Measurements from ENCODE around the gene ALDH3A1.

Gene ALDH3A1

GRCh38 chr17:19718613-19719354 is 29.3 kb downstream of the ALDH3A1 start:
- DNase-seq = no peak

GRCh38 chr17:19718041-19718612 is 30.0 kb downstream of the ALDH3A1 start:
- no peak for DNase-seq

- no peak for DNase-seq
Observed at GRCh38 chr17:19717411-19717908, 30.6 kb downstream of the ALDH3A1 start.

DNA sequence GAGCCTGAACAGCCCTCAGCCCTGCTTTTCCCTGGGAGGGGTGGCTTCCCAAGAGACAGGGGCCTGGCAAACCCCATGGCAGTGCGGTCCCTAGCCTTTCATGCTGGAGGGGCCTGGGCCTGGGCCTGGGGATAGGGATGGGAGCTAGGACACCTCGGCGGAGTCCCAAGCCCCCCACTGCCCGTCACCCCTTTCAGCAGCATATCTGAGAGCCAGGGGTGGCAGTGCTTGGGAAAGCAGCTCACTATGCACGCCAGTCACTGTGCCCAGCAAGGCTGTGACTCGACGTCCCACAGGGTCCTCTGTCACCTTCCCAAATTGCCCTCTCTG is 31.1 kb downstream of the ALDH3A1 start:
- DNase-seq = no peak

GRCh38 chr17:19716108-19717030 is 31.7 kb downstream of the ALDH3A1 start, which contains the start of gene SLC47A2:
SLC47A2 (minus strand) TSS chr17:19716584; CDS start chr17:19716555, 29 bp downstream.
- no peak for DNase-seq

GRCh38 chr17:19714542-19715411 is 33.3 kb downstream of the ALDH3A1 start:
- no peak for DNase-seq

GRCh38 chr17:19713901-19714361 is 34.2 kb downstream of the ALDH3A1 start:
- no peak for DNase-seq

GRCh38 chr17:19713462-19713861 is 34.6 kb downstream of the ALDH3A1 start:
- no peak for DNase-seq

DNA sequence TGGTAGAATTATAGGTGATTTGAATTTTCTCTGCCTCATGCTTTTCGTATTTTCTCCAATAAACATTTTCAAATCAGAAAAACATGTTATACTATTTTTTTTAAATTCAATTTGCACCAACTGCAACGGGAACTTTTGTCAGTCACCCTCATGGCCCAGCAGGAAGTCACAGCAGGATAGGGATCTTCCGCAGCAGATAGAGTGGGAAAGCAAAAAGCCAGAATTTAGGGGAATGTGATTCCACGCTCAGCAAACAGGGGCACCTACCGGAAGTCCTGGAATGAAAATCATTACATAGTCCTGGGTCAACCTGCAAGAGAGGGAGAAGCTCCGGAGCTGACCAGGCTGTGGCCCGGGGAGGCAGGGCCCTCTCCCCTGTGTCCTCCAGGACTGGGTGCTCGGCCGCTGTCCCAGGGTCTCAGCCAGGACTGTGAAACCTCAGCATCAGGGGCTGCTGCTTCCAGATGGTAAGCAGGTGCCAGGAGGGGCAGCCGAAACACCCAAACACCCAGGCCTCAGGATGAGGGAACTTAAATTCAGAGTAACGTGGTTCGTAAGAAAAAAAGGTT is 35.6 kb downstream of the ALDH3A1 start:
- DNase-seq = no peak

DNA sequence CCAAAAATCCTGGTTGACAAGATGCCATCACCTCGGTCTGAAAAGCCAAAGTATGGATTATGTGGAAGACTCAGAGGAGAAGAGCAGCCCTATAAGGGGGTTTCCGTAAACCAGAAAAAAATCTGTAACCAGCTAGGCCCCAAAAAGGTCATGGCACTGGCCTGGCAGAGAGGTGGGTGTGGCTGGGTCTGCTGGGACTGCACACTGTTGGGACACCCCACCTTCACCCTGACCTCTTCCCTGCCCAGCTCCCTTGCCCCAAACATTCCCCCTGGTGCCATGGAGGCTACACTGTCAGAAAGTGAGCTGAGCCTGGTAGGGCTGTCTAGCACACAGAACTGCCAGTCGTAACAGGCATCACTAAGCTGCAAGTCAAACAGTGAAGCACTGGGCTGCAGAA is 38.3 kb downstream of the ALDH3A1 start:
- no peak for DNase-seq

DNA sequence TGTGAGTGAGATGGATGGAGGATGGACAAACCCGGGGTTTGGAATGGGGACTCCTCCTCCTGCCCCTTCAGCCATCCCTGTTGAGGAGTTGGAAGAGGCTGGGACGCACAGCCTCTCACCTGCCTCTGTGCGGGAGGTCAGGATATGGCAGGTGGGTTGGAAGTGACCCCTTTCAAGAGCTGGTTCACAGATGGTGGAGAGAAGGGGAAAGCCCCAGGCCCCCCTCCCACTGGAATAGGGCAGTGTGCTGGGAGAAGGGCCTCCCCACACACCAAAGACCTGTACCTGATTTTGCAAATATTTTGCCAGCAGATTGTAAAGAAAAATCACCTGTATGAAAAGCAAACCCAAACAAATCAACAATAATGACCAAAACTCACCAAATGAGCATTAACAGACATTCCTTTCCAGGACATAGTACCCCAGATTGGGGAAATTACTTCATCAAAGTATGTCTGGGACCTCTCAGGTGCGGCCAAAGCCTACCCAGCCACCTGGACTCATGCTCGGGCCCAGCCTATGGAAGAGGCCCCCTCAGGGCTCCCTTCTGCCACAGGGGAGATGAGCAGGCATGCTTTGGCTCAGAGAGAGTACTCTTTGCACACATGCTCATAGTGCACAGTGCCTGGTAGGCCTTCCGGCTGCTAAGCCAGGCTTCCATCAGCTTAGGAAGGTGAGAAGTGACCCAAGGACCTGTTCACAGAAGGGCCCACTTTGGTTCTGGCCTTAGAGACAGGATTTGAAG is 39.5 kb downstream of the ALDH3A1 start:
- DNase-seq = no peak

DNA sequence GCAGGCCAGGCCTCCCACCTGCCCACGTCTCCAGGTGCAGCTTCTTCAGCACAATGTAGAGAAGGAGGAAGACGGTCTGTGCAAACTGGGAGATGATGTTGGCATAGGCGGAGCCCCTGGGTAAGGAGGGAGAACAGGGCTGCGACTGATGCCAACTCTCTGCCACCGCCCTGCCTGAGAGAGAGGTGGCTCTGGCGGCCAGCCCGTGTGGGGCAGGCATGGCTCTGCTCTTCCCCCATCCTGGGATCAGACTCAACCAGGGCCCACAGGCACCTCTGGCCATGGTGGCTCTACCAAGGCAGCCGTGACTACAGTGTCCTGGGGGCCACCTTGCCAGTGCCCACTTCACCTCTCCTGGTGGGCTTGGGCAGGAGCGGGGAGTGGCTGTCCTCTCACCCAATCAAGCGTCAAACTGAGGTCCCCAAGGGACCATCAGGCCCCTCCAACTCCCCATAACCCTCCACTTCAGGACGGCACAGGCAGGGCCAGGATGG is 40.3 kb downstream of the ALDH3A1 start:
- no peak for DNase-seq

DNA sequence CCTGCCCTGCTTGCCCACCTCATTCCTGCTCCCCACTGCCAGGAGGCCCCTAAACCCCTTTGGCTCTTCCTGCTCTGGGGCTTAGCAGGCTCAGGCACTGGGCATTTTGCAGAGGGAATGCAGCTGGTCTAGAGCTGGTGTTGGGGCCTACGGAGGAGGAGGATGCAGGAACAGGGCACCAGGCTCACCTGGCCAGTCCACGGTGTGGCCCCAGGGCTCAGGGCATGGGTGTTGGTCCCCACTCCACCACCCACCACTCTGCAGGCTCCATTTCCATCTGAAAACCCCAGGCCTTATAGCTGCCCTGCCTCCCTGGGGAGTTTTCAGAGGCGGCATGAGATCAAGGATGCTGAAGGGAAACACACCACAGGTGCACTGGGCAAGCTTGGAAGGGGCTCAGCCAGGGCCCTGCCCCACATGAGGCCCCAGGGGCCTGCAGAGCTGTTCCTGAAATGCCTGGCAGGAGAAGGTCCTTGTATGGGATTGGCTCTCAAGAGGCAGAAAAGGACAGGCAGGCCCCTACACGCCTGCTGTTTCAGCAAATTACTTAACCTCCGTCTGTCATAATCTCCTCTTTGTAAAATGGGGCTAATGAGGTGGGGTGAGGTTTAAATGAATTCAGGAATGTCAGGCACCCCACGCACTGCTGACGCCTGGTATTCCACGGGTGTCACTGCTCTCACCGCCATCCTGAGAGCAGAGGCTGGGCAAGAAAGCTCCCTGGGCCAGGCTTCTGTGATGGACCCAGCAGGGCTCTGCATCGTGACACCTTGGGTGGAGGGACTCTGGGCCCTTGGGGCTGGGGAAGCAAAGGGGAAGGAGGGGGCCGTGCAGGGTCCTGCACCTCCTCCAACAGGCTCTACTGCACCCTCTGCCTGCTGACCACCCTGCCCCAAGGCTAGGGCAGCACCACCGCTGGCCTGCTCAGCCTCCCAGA is 41.0 kb downstream of the ALDH3A1 start:
- no peak for DNase-seq

- no peak for DNase-seq
Observed at GRCh38 chr17:19705771-19706770, 42.0 kb downstream of the ALDH3A1 start.

DNA sequence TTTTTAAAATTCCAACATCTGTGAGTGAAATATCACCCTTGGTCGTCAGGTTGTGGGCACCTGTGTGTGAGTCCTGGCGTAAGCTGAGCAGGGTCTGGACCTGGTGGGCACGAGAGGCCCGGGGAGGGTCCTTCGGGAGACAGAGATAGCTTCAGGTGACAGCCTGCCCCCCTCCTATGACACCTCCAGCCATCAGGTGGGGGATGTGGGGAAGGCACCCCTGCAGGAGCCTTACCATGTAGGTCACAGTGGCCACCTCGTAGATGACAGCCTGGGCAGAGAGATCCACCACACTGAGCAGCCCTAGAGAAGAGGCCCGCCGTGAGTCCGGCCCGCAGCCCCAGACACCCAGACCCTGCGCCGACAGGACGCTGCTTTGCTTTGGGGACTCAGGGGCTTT is 42.9 kb downstream of the ALDH3A1 start:
- no peak for DNase-seq

DNA sequence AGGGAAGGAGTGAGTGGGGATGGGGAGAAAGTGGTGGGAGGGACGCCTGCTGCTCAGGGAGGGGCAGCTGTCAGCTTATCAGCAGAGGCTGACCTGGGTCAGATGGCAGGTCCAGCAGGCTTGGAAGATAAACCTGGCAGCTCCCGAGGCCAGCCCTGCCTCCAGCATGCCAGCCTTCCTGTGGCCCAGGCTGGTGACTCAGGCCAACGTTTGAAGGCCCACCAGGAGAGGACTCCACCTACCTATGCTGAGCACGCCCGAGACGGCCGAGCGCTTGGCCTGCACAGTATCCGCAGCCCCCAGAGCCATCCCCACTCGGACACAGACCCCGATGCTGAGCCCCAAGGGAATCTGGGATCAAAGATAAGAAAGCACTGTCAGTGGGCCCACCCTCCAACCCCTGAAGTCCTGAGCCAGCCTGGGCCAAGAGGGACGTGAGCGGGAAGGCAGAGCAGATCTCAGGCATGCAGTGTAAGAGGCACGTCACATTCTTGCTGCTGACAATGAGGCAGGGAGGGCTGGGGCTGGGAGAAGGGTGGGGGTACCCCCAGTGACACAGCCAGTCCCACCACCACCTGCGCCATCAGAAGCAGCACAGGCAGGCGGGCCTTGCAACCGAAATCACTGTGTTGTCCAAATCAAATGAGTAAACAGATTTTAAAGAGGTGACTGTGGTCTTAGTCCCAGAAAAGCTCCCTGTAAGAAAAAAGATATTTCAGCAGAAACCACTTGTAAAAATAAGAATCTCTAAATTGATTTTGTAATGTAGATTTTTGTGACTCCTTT is 44.1 kb downstream of the ALDH3A1 start:
- DNase-seq = no peak

DNA sequence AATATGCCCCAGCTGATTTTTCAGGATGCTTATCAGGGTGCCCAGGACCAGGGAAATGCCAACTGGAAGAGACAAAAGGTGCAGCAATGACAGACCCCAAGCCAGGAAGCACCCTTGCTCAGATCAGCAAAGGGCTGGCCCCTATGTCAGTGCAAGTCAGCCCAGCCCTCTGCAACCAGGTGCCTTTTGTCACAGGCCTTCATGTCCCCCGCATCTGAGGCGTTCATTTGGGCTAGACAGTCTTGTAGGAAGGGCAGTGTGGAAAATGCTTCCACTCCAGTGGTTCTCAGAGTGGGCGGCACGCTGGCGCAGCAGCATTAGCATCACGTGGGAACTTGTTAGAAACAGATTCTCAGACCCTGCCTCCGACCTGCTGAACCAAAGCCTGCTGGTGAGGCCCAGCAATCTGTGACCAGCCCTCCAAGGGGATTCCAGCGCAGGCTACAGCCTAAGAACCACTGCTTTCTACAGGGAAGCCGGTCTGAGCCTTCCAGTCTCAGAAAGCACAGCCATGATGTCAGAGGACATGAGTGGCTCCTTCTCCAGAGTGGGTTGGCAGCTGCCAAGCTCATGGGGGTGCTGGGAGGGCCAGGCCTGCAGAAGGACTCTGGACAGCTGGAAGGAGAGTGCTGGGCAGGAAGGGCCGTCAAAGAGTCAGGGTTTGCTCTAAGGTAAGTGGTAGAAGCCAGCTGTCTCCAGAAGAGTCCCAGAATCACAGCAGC is 44.8 kb downstream of the ALDH3A1 start:
- DNase-seq = no peak

All from activated T-cell treated with anti-CD3 and anti-CD28 coated beads, Interleukin-2, amount 50 U/mL, for 48 hours (primary cell).